ENCODE data around the gene MARCHF3. TPM values are rescaled to one million over a fixed set of nuclear protein-coding genes. Genes with fewer than 3 reads are reported as not detected.

Gene MARCHF3
- total and polyA plus RNA-seq, 2 donors (not counting 3 experiments of a cell fraction or from before 2014, with no cell fraction given): 31.9 to 35.0 TPM

DNA sequence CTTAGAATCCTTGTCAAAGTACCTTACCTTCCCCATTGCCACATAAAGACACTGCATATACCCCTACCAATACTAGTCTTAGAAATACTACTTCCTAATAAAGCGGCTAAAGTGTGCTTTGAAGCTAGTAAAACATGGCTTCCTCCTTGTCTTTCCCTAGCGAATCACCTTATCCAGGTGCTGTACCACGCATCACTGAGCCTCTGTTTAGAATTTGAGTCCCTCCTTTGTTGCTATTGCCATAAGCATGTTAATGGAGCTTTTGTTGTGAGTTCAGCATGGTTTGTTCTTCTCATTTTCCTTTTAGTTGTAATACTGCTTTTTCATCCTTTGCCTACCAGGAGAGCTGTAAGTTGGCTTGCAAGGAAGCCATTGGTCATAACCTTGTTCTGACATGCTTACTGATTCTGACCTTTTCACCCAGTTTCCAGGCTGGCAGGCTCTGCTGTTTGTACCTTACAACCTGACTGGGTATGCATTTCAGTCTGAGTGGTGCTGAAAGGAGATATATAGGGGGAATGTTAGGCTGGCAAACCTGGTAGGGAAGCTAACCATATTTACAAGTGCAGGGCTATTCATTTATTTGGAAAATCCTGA, 203.6 kb downstream of the MARCHF3 start:
- dilution Hi-C loops (cut with MboI; ENCODE audit: extremely low pct_ligation_motif_present, low sequenced_read_pairs) (no loop called here), intact Hi-C loops (cut with micrococcal nuclease) (no loop called here)
- H3K27me3 ChIP-seq (ENCODE audit: control insufficient read depth in 2 of 2, insufficient read depth in 2 of 2, low read length in 2 of 2): no peaks in the 10 kb centered on the region
- H3K36me3 ChIP-seq (ENCODE audit: control insufficient read depth in 2 of 2, extremely low read depth in 1 of 2, insufficient read depth in 2 of 2, low read length in 2 of 2): peaks cover 0 to 21% of the 10 kb centered on the region in 2 experiments
- no peaks in the 10 kb centered on the region for H3K9me3 ChIP-seq (replicated peaks; ENCODE audit: control insufficient read depth, insufficient read depth, low read length)
- no peak overlapping the region for H3K4me2 ChIP-seq (ENCODE audit: insufficient read depth, low read length)
- FAIRE-seq (no peak), DNase-seq (ENCODE audit: low read depth, low spot score) (no peak)
- H3K9me1 ChIP-seq (replicated peaks; ENCODE audit: control insufficient read depth, extremely low read depth, insufficient read depth, low read length): no peaks in the 10 kb centered on the region
- no peaks in the 10 kb centered on the region for H3K4me1 ChIP-seq (ENCODE audit: control insufficient read depth, extremely low read depth, insufficient read depth, low read length)
- POLR2A ChIA-PET: no interaction called here
- no peaks in the 10 kb centered on the region for H4K20me1 ChIP-seq (replicated peaks; ENCODE audit: control insufficient read depth, extremely low read depth, insufficient read depth, low read length)
- CTCF ChIA-PET: interaction anchor here (0.8 to 1.1 kb wide), 4 partner anchors 9 to 203 kb away, joined by 3 read pairs; no protein-coding TSS in a partner anchor
- BruUV-seq (replicated peaks): no TSS peak
- H3K79me2 ChIP-seq (ENCODE audit: control insufficient read depth, insufficient read depth, low read length): peaks cover 25% of the 10 kb centered on the region
- H2AFZ ChIP-seq (ENCODE audit: low read depth, low read length): no peak overlapping the region
- H3K4me3 ChIP-seq (replicated peaks in 1 of 3; ENCODE audit: insufficient read depth in 1 of 3, low read depth in 1 of 3, low read length in 3 of 3): no peak overlapping the region
- no peak for TF ChIP-seq FOS (IDR thresholded peaks at IDR 0.05; ENCODE audit: borderline replicate concordance, insufficient read depth, low read length)
- TF ChIP-seq EZH2 (IDR thresholded peaks at IDR 0.05; ENCODE audit: borderline replicate concordance, low read depth, low read length, severe bottlenecking): no peak
- no peak for TF ChIP-seq JUN (IDR thresholded peaks at IDR 0.05; ENCODE audit: borderline replicate concordance, insufficient read depth, insufficient read length, low read depth)
- TF ChIP-seq GATA2 (IDR thresholded peaks at IDR 0.05; ENCODE audit: insufficient read depth, insufficient read length, low read depth, low read length): no peak
- TF ChIP-seq, protein P1, sequence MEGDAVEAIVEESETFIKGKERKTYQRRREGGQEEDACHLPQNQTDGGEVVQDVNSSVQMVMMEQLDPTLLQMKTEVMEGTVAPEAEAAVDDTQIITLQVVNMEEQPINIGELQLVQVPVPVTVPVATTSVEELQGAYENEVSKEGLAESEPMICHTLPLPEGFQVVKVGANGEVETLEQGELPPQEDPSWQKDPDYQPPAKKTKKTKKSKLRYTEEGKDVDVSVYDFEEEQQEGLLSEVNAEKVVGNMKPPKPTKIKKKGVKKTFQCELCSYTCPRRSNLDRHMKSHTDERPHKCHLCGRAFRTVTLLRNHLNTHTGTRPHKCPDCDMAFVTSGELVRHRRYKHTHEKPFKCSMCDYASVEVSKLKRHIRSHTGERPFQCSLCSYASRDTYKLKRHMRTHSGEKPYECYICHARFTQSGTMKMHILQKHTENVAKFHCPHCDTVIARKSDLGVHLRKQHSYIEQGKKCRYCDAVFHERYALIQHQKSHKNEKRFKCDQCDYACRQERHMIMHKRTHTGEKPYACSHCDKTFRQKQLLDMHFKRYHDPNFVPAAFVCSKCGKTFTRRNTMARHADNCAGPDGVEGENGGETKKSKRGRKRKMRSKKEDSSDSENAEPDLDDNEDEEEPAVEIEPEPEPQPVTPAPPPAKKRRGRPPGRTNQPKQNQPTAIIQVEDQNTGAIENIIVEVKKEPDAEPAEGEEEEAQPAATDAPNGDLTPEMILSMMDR (IDR thresholded peaks at IDR 0.05; ENCODE audit: extremely low read depth in 1 of 2, insufficient read depth in 1 of 2, low read depth in 1 of 2, low read length in 2 of 2): no peak
- TF ChIP-seq POLR2A (IDR thresholded peaks at IDR 0.05; ENCODE audit: low read depth, low read length): no peak
- TF ChIP-seq POLR2AphosphoS5 (IDR thresholded peaks at IDR 0.05; ENCODE audit: insufficient read depth, low read depth, low read length): no peak
- TF ChIP-seq, protein P2, sequence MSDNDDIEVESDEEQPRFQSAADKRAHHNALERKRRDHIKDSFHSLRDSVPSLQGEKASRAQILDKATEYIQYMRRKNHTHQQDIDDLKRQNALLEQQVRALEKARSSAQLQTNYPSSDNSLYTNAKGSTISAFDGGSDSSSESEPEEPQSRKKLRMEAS (IDR thresholded peaks at IDR 0.05; ENCODE audit: insufficient read depth, insufficient read length): no peak
- no peak for TF ChIP-seq MYC (IDR thresholded peaks at IDR 0.05; ENCODE audit: low read depth, low read length)
- no peak overlapping the region for H3K9ac ChIP-seq (replicated peaks; ENCODE audit: extremely low read depth, insufficient read depth, low read length)
- no peak overlapping the region for H3K27ac ChIP-seq (ENCODE audit: insufficient read depth, low read depth, low read length)

Measured in endothelial cell of umbilical vein (primary cell).